Thyroid gland (tissue), 4 donors: ENCODE measurements around the gene CIAPIN1.

ENCODE experiments used
- POLR2A ChIP-seq, 2 donors: fragments of 450-650 bp; IDR thresholded peaks; one replicate each; pipeline ENCODE4 v1.6.1; 2017; ENCODE audit warnings: antibody characterized with exemption in 2 of 2, mild to moderate bottlenecking in 2 of 2, moderate library complexity in 1 of 2
- TF ChIP-seq, protein P1 (sequence below), 6 experiments: fragments of 200-600 bp in 3 of 6; fragments of 450-650 bp in 3 of 6; sonication (generic) in 3 of 6; IDR thresholded peaks; one replicate each; pipeline ENCODE4 v1.5.1; 2016 to 2019; ENCODE audit warnings: antibody characterized with exemption in 6 of 6, mild to moderate bottlenecking in 2 of 6, inconsistent platforms in 1 of 6, moderate library complexity in 1 of 6

- TF ChIP-seq, protein P1, sequence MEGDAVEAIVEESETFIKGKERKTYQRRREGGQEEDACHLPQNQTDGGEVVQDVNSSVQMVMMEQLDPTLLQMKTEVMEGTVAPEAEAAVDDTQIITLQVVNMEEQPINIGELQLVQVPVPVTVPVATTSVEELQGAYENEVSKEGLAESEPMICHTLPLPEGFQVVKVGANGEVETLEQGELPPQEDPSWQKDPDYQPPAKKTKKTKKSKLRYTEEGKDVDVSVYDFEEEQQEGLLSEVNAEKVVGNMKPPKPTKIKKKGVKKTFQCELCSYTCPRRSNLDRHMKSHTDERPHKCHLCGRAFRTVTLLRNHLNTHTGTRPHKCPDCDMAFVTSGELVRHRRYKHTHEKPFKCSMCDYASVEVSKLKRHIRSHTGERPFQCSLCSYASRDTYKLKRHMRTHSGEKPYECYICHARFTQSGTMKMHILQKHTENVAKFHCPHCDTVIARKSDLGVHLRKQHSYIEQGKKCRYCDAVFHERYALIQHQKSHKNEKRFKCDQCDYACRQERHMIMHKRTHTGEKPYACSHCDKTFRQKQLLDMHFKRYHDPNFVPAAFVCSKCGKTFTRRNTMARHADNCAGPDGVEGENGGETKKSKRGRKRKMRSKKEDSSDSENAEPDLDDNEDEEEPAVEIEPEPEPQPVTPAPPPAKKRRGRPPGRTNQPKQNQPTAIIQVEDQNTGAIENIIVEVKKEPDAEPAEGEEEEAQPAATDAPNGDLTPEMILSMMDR (IDR thresholded peaks at IDR 0.05), result no peak
- TF ChIP-seq POLR2A (IDR thresholded peaks at IDR 0.05), result no peak
These were observed 40.3 kb downstream of the CIAPIN1 start for GRCh38 chr16:57406881-57407280.
